HG03097 (cell line): ENCODE data around the gene TREML4.
"Not testable (repeated sequence)": the region's sequence is repeated elsewhere in the genome, so short reads cannot be mapped to it uniquely, and the experiment has no call there.

ENCODE experiments used
- ATAC-seq: cut with Tn5 transposase; IDR thresholded peaks from one replicate; pipeline ENCODE4 v1.9.1; 2021; ENCODE audit not compliant: unreplicated experiment, low FRiP score

The TREML4 gene

GRCh38 chr6:41228096-41228495 is at the start of gene TREML4:
Gene TREML4, plus strand, starts transcription at chr6:41228349. Its CDS starts 79 bp downstream, at chr6:41228428.
- ATAC-seq, result no peak

GRCh38 chr6:41179163-41179562 is 49.0 kb upstream of the TREML4 start:
- no peak for ATAC-seq

GRCh38 chr6:41181566-41181965 is 46.6 kb upstream of the TREML4 start:
- no peak for ATAC-seq

GRCh38 chr6:41182069-41183034 is 45.8 kb upstream of the TREML4 start:
- ATAC-seq, result no peak

- ATAC-seq, result no peak
Measured at GRCh38 chr6:41184761-41185160, 43.4 kb upstream of the TREML4 start.

GRCh38 chr6:41186031-41186562 is 42.1 kb upstream of the TREML4 start:
- no peak for ATAC-seq

- no peak for ATAC-seq
Measured at GRCh38 chr6:41187924-41188886, 39.9 kb upstream of the TREML4 start.

- not testable (repeated sequence) for ATAC-seq
Measured at GRCh38 chr6:41189046-41189445, 39.1 kb upstream of the TREML4 start.

GRCh38 chr6:41189967-41190366 is 38.2 kb upstream of the TREML4 start:
- no peak for ATAC-seq

GRCh38 chr6:41190791-41191190 is 37.4 kb upstream of the TREML4 start:
- ATAC-seq, result no peak

GRCh38 chr6:41191569-41191968 is 36.6 kb upstream of the TREML4 start:
- ATAC-seq, result no peak

- ATAC-seq, result no peak
Measured at GRCh38 chr6:41193171-41193734, 34.9 kb upstream of the TREML4 start.

GRCh38 chr6:41193884-41194283 is 34.3 kb upstream of the TREML4 start:
- no peak for ATAC-seq

GRCh38 chr6:41194386-41194785 is 33.8 kb upstream of the TREML4 start:
- ATAC-seq, result no peak

- no peak for ATAC-seq
Measured at GRCh38 chr6:41197234-41197633, 30.9 kb upstream of the TREML4 start.

- ATAC-seq, result no peak
Measured at GRCh38 chr6:41199552-41200246, 28.4 kb upstream of the TREML4 start.

- ATAC-seq, result no peak
Measured at GRCh38 chr6:41200296-41200900, 27.8 kb upstream of the TREML4 start.

GRCh38 chr6:41200901-41201763 is 27.0 kb upstream of the TREML4 start, which contains the start of gene TREML2:
Gene TREML2, minus strand, starts transcription at chr6:41201149. Its CDS starts 141 bp downstream, at chr6:41201008.
- no peak for ATAC-seq
